ENCODE measurements around the gene TRIP10. TPM values are rescaled to one million over a fixed set of nuclear protein-coding genes. Genes with fewer than 3 reads are reported as not detected.

TRIP10 gene
- polyA plus RNA-seq, 4 donors = 42.1 to 141 (median 84.1) TPM

Other genes starting within 250 kb of the TRIP10 start
- 1 to 10 TPM in 2 of 4 donors, under 1 TPM in 1, not detected in 1; 0.53 to 5.8 (median 1.1) TPM for gene TUBB4A, start 237.4 kb upstream of the TRIP10 start, polyA plus RNA-seq
- under 1 TPM in 2 of 4 donors, not detected in 2; 0.22 to 0.37 TPM for gene TNFSF9, start 208.7 kb upstream of the TRIP10 start, polyA plus RNA-seq
- under 1 TPM in 2 of 4 donors, not detected in 2; 0.15 to 0.89 TPM for gene CD70, start 148.5 kb upstream of the TRIP10 start, polyA plus RNA-seq
- gene TNFSF14, start 69.5 kb upstream of the TRIP10 start, polyA plus RNA-seq = 1 to 10 TPM in 1 of 4 donors, under 1 TPM in 3; 0.22 to 2.2 (median 0.71) TPM
- 100 to 1,000 TPM in 2 of 4 donors, 10 to 100 TPM in 1, 1 to 10 TPM in 1; 9.5 to 552 (median 63.2) TPM for gene C3, start 19.0 kb upstream of the TRIP10 start, polyA plus RNA-seq
- 100 to 1,000 TPM in 2 of 4 donors, 10 to 100 TPM in 2; 68.9 to 128 (median 89.2) TPM for gene GPR108, start 2.1 kb upstream of the TRIP10 start, polyA plus RNA-seq
- gene SH2D3A, start 27.8 kb downstream of the TRIP10 start, polyA plus RNA-seq = 10 to 100 TPM; 23.9 to 71.6 (median 42.1) TPM
- gene VAV1, start 33.0 kb downstream of the TRIP10 start, polyA plus RNA-seq = 1 to 10 TPM; 2.5 to 3.5 (median 3.1) TPM
- 1 to 10 TPM in 1 of 4 donors, under 1 TPM in 3; 0.12 to 1.9 (median 0.38) TPM for gene ADGRE1, start 147.9 kb downstream of the TRIP10 start, polyA plus RNA-seq

Measured in small intestine (tissue), 4 donors.